Activated naive CD4-positive, alpha-beta T cell treated with Interleukin-2 at 50 U/mL for 16 hours (primary cell): ENCODE results near the gene DNAH5.

Experiments
- DNase-seq: peaks from one replicate; pipeline ENCODE4 v3.0.0-alpha.2; 2020

The DNAH5 gene

DNA sequence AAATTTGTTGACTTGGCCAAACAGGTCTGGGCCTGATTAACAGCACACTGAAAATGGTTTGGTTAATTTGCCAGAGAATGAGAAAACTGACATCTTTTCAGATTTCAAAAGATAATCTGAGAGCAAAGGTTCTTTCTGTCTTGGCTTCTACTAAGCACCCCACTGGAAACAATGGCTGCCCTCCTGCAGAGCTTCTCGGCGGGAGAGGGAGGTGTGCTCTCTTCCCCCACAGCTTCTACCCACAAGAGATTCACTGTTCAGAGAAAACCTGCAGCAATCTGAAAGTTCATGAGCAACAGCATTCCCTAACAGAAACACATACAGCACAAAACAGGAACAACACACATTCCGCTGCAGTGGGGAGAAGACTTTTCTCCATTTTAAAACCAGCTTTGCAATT, 3.0 kb downstream of the DNAH5 start:
- DNase-seq = no peak

DNA sequence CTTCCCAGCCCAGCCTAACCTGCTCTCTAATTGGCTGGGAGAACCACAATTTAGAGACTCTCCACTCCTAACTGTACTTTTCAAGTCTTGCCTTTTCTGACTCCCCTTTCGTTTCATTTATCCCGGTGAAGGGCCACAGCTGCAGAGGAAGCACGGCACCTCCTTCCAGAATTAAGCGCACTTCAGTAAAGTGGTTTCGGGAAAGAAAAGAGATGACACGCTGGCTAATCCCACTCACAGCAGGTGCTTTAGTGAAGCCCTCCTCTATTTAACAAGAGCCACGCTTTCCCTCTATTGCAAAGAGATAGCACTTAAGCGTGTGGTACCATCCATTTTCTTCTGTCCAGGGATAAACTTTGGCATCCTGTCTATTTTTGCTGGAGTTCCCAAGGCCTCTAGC, 4.8 kb downstream of the DNAH5 start:
- no peak for DNase-seq

DNA sequence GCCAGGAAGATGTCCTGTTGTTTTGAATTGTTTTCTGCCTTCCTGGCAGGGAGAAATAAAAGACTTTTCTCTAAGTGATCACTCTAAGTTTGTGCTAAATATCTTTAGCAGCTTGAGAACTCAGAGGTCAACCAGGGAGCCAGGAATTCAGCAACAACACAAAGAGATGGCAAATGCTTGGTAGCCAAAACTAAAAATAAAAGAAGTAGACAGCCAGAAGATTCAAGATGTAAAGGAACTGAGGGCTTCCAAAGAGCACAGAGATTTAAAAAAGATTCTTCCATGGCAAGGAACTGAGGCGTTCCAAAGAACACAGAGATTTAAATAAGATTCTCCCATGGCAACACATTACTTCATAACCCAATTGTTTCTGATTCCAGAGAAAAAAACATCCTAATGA, 9.6 kb downstream of the DNAH5 start:
- DNase-seq = no peak

DNA sequence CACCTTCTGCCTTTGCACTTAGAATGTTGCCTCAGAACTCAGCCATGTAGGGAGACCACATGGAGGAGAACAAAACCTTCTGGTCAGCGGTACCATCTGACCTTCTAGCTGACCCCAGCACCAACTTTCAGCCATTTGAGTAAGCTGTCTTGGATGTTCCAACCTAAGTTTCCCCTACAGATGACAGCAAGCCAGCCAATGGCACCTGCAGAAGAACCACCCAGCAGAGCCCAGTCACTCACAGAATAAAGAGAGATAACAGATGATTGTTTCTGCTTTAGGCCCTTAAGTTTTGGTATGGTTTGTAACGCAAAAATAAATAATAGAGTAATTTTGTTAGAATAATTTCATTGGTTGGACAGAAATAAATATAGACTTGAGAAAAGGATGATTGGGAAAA, 10.4 kb downstream of the DNAH5 start:
- DNase-seq = no peak

DNA sequence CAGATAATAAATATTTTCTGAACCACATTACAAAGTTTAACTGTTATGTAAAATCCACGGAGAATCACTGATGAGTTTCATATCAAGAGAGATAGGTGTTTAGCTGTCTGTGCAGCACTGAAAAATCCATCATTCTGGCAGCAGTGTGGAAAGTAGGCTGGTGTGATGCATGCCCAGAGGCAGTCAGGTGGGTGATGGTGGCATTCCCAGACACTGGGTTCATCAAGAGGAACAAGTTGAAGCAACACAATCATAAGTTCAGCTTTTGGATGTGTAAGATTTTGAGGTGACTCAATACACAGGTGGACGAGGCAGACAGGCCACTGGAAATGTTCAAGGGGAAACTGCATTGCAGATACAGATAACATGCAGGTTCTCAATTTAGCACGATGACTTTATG, 11.9 kb downstream of the DNAH5 start:
- DNase-seq = no peak

DNA sequence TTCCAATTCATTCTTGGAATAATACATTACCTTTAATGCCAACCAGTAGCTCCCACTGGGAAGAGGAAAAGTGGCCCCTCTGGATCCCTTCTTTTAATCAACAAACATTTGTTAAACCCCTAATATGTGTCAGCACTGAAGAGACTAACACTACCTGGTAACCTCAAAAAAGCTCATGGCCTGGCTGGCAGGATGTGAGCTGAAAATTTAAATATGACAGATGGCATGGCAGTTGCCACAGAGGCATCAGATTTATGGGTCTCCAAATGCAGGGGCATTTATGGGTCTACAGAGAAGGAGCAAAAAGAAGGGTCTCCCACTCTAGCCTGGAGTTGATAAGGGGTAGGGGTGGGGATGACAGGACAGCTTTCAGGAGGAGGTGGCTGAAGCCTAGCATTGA, 12.5 kb downstream of the DNAH5 start:
- no peak for DNase-seq

DNA sequence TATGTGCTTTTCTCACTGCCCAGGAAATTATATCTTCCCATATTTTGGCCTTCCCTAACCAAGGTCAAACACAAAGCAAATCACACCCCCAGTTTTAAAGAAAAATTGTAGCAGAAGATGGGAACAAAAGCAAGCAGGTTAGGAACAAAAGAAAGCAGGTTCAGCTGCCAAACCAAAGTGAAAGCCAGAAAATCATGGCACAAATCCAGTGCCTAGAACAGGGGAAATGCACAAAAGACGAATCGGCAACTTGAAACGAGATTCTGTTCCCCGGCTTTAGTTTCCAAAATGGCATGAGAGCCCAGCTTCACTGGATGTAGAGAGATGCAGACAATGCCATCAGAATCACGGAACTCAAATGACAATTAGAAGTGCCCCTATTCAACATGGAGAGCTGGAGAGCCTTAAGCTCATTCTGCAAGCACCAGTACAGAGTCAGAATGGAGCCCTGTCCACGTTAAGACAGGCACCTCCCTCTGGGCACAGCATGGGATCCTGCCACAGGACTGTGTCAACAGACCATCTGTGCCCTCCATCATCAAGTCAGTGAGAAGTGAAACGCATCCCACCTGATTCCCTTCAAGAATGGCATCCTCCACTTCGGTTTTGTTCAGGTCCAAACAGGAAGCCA, 13.8 kb downstream of the DNAH5 start:
- no peak for DNase-seq

DNA sequence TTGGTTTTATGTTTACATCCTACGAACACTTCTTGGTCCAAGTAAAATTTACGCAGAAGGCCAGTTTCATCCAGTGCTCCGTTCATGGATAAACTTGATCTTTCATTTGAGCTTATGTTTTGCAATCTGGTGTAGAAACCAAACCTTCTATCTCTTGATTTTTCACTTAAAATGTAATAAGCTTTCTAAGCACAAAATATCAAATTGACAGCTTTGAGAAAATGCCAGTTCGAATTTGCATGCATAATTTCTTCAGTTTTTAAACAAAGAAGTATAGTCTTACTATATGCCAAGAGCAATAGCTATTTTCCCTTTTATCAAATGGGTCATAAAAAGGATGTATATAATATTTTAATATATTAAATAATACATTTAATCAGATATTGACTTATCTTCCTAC, 17.8 kb downstream of the DNAH5 start:
- DNase-seq = no peak

DNA sequence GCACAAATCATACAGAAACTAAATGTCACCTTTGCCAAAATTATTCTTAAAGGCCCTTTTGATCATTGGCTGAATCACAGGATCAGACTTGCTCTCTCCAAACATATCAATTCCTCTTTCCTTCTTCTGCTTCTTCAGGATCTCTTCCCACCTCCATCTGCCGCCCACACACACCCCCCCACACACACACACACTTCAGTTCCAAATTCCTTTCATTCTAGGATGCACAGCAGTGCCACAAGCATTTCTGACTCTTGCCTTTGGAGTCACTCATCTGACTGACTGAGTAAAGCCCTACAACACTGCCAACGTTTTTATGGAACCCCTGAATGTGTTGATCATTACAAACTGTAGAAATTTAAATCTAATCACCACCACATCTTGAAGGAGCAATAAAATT, 22.9 kb downstream of the DNAH5 start:
- no peak for DNase-seq

DNA sequence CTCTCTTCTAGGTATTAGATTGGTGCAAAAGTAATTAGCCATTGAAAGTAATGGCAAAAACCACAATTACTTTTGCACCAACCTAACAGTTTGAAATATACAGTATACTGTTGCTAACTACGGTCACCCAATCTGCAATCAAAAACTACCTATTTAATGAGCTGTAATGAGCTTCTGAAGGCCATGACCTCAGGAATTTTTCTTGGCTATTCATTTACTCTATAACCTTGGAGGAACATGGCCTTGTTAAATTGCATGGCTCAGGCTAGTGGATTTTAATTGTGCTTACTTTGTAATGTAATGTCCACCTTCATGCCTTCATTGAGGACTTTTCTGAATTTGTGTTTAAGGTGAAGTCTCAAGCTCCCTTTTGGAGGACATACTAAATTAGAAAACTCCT, 24.7 kb downstream of the DNAH5 start:
- no peak for DNase-seq

DNA sequence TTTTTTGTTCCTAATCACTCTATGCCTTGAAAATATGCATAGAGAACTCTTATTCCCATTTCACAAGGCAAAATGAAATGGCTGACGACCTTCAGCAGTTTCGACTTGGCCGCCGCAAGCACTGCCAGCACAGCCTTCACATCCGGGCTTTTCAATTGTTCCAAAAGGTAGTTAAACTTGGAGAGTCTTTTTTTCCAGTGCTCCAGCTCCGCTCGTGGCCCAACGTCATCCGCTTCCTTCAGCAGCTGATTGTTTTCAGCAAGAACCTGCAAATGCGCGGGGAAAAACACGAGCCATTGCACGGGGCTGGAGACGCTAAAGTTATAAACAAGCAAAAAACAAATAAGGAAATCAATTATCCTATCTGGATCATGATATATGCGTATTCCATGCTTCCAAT, 25.4 kb downstream of the DNAH5 start:
- DNase-seq = no peak

DNA sequence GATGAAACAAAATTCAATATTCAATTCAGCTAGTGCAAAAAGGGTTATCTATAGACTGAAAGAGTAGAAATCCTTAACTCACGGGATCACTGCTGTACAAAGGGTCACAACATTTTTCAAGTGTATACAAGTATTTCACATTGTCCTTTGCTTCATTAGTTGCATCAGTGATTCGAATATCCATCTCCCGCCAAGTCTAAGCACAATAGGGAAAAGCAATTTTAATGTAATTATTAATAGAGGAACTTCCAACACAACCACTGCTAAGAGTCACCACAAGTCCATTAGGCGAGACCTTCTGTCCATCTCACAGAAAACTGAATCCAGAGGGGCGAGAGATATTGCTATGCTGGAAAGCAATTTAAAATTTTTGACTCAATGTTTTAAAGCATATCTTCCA, 27.4 kb downstream of the DNAH5 start:
- no peak for DNase-seq

DNA sequence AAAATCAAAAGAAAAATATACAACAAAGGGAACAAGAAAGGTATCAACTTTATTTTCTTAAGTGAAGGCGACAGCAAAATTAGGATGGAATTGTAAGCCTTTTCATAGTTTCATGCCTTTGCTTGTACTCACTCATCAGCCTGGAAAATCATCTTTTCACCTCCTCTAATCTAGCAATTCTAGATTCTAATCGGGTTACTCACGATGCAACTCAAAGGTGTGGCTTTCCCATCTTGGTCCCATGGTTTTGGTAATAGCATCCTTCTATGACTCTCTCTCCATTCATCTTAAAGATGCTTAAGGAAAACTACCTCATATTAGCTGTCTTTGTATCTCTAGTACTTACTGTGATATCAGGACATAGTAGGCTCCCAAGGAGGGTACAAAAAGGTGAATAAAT, 30.5 kb downstream of the DNAH5 start:
- no peak for DNase-seq

DNA sequence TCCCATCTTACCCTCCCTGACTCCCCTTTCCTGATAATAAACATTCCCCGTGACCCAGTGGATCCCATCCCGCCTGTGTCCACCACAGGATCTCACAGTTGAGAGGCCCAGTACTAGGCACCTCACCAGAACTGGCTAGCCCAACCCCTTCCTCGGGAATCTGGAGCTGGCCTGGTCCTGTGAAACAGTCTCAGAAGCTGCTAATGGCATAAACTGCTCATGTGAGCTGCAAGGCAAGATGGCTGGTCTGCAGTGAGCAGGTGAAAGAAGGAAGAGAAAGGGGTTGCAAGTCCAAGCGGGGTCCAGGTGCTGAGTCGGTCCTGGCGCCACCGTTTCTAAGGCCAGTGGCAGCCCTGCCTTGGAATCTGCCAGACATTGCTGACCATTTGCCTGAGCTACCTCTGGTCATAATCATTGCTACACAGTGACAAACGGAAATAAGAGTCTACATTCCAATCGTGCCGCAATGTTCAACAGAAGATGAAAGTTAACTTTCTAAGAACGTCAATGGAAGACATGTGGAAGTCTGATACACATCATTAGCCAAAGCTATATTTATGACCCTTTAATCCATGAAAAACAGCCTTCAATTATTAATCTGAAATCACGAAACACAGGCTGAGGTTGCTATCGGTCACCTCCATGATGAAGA, 33.7 kb downstream of the DNAH5 start:
- no peak for DNase-seq

DNA sequence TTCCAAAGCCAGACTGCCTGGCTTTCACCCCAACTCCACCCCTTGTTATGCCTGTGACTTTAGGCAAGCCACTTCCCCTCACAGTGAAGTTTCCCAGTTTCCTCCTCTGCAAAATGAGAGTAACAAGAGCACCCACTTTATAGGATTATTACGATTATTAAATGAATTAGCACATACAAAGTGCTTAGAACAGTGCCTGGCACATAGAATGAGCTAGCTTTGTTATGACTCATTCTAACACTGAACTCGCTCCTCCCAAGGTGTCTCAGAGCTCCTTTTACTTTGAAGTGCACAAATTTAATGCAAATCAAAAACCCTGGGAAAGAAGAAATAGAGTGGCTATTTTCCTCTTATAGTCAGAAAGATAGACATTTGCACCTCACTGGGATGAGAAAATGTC, 34.3 kb downstream of the DNAH5 start:
- DNase-seq = no peak

DNA sequence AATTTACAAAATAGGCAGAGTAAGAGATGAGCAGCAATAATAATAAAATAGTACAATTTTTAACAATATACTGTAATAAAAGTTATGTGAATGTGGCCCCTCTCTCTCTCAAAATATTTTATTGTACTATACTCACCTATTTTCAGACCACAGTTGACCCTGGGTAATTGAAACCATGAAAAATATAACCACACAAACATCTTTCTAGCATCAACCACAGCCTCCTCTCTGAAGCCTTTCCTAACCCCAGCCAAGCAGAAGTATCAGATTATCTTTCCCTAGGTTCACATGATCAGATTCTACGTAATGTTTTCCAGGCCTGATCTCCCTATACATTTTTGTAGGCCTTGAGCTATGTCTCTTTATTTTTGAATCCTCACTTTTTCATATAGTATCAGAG, 35.2 kb downstream of the DNAH5 start:
- DNase-seq = no peak

DNA sequence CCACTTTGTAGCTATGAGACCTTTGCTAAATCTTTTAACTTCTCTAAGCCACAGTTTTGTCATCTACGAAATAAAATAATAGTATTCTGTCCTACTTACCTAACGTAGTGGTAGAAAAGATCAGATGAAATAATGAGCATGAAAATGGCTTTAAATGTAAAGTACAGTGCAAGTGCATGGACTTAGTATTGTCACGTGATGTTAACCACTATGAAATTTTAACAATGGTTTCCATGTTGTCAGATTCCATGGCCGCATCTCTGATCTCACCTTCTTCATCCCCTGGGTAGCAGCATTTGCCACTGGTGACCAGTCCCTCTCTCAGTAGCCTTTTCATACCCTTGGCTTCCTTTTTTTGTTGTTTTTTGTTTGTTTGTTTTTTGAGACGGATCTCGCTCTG, 45.9 kb downstream of the DNAH5 start:
- no peak for DNase-seq

DNA sequence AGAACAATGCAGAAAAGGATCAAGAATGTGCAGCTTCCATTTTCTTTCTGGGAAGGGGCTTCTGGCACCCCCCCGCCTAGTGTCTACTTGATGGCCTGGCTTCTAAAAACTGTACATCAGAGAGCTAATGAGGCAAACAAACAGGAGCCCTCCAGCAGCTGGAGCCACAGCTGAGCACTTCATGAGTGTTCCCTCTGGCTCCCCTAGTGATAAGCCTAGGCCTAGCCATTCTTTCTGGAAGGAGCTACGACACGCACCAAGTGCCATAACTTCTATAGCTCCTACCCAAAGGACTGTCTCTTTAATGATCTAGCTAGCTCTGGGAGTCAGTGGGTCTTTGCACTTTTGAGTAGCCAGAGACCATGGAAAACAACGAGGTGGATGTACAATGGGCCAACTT, 66.1 kb downstream of the DNAH5 start:
- no peak for DNase-seq

DNA sequence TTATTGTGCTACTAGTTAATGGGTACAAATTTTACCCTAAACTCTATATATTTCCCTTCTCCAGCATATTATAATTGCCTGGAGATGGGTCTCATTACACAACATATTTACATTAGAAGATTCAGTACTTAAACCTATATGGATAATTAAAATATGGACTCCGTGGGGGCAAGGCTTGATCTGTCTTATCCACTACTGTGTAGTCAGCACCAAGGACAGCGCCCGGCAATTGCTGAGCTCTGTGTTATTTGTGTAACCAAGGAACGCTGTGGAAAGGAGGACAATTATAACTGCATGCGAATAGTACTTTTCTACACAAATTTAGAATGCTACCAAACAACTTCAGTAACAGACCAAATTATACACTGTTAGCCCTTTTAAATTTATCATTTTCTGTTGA, 77.7 kb downstream of the DNAH5 start:
- no peak for DNase-seq

DNA sequence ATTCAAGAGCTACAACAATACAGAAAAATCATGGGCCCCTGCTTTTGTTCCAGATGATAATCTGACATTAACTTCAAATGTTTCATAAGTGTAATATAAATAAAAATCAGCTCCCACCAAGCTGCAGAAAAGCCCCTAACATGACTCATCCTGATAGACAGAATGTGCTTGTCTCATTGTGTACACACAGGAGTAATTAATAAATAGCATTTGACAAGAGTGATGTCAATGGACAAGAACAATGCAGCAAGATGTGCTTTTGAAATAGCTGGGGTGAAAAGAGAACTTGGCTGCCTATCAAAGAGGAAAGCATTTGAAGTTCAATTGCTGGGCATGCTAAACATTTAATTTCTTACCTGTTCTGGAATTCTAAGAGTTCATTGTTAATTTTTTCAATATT, 79.2 kb downstream of the DNAH5 start:
- DNase-seq = no peak

DNA sequence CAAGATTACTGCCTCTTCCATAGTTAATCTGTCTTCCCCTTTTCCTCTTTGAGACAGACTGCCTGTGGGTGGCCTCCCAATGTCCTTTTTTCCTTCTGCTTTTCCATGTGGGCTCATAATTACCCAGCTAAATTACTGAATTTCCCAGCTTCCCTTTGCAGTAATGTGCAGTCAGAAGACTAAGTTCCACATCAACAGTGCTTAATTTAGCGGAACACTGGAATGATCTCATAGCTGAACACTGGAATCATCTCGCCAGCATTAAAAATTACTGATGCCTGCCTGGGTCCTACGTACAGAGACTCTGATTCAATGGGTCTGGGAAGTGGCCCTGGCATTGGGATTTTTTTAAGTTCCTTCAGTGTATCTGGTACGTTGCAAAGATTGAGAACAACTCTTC, 84.3 kb downstream of the DNAH5 start:
- DNase-seq = no peak

DNA sequence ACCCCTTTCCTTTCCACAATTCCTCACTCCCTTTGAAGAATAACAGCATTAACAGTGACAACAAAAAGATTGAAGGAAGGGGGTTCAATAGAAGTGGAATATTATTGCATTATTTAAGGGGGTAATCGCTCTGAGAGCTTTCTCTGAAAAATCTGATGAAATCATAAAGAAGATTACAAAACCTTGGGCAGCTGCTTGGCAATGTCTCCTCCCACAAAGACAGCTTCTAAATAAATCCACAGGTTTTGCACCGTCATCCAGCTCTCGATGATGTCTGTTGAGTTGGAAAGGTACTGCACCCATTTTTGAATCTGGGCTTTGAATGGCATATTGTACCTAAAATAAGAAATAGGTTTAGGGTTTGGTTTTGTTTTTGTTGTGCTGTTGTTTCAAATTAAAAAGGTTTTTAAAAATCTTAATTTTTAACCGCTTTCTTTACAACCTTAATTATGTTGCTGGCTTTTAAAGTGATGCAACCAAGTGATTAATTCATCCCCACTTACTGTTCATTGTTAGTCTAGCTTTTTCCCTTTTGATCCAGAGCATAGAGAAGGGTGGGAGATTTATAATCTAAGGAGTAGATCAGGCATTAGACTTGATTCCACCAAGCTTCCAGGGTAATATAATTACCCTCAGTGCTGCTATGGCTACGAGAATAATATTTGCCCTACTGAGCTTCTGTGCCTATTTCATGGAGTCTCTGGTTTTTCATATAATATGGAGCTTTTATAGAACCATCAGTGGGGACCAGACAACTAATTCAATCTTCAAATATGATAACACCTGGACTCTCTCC, 85.0 kb downstream of the DNAH5 start:
- no peak for DNase-seq

DNA sequence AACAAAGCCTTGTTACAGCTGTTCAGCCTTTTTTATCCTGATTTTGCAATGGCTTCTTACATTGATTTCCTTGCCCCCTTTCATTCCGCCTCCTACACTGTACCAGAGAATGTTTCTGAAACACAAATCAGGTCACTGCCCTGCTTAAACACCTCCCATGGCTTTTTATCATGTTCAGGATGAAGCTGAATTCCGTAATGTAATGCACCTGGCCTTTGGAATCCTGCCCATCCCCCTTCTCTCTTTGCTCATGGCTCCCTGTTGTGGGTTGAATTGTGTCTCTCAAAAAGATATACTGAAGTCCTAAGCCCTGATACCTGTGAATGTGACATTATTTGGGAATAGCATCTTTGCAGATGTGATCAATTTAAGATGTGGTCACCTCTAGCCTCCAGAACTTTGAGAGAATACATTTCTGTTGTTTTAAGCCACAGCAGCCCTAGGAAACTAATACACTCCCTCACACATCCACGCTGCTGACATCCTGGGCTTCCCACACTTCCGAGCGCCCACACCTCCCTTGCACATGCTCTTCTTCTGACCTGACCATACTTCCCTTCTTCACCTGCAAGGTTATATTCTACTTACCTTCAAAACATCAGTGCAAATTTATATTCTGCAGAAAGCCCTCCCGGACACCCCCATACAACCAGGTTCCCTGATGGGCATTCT, 101.2 kb downstream of the DNAH5 start:
- no peak for DNase-seq

DNA sequence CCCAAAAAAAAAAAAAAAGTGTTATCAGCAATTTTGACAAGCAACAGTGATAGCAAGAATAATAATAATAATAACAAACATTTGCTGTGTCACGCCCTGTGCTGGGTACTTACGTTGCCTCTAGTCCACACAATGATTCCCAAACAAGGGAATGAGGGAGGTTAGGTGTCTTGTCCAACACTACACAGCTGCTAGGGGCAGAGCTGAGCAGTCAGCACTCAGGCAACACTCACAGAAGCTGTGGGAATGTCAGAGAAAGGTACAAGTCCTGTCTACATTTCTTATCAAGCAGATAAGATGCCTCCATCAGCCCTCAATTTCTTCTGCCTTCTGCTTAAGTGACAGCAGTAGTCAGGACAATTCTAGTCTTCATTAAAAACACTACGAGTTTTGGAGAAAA, 111.0 kb downstream of the DNAH5 start:
- no peak for DNase-seq
